SK-N-SH treated with all-trans-retinoic acid at 6 μM for 48 hours (cell line): Measurements from ENCODE around the gene CLN5.

Source experiments
- ATAC-seq: fragments of 200-7000 bp; cut with Tn5 transposase; 3 replicates; pipeline ENCODE4 v1.9.1; 2020; ENCODE audit warnings: mild to moderate bottlenecking, moderate library complexity
- BACH2 ChIP-seq: fragments of 250-450 bp; sonication (Bioruptor Pico); IDR thresholded peaks from 2 replicates; pipeline ENCODE4 v1.9.0; 2021; ENCODE audit warnings: mild to moderate bottlenecking, borderline replicate concordance
- CSDC2 ChIP-seq: fragments of 250-450 bp; sonication (Bioruptor Pico); IDR thresholded peaks from 2 replicates; pipeline ENCODE4 v1.5.0; 2020; ENCODE audit warnings: mild to moderate bottlenecking, moderate library complexity
- CSRNP3 ChIP-seq: fragments of 250-450 bp; sonication (Bioruptor Pico); IDR thresholded peaks from 2 replicates; pipeline ENCODE4 v1.5.1; 2021; ENCODE audit warnings: mild to moderate bottlenecking, moderate library complexity
- ESRRG ChIP-seq: fragments of 250-450 bp; sonication (Bioruptor Pico); IDR thresholded peaks from 2 replicates; pipeline ENCODE4 v1.6.1; 2021; ENCODE audit warnings: mild to moderate bottlenecking
- ISL1 ChIP-seq: fragments of 250-450 bp; sonication (Bioruptor Pico); IDR thresholded peaks from 2 replicates; pipeline ENCODE4 v2.1.2; 2022; ENCODE audit warnings: mild to moderate bottlenecking, moderate library complexity
- OSR1 ChIP-seq: fragments of 250-450 bp; sonication (Bioruptor Pico); IDR thresholded peaks from 2 replicates; pipeline ENCODE4 v1.8.0; 2022; ENCODE audit warnings: moderate library complexity, mild to moderate bottlenecking, inconsistent platforms
- PATZ1 ChIP-seq: fragments of 250-450 bp; sonication (Bioruptor Pico); IDR thresholded peaks from 2 replicates; pipeline ENCODE4 v1.8.0; 2020; ENCODE audit warnings: mild to moderate bottlenecking, moderate library complexity, borderline replicate concordance
- POU6F1 ChIP-seq: fragments of 250-450 bp; sonication (Bioruptor Pico); IDR thresholded peaks from 2 replicates; pipeline ENCODE4 v1.8.0; 2021; ENCODE audit warnings: low read depth, mild to moderate bottlenecking, moderate library complexity, borderline replicate concordance
- PPARA ChIP-seq: fragments of 250-450 bp; sonication (Bioruptor Pico); IDR thresholded peaks from 2 replicates; pipeline ENCODE4 v1.5.0; 2020; ENCODE audit warnings: mild to moderate bottlenecking, borderline replicate concordance
- RARB ChIP-seq: fragments of 250-450 bp; sonication (Bioruptor Pico); IDR thresholded peaks from 2 replicates; pipeline ENCODE4 v1.8.0; 2021; ENCODE audit warnings: mild to moderate bottlenecking, moderate library complexity
- SNAI2 ChIP-seq: fragments of 250-450 bp; sonication (Bioruptor Pico); IDR thresholded peaks from 2 replicates; pipeline ENCODE4 v1.5.0; 2020; ENCODE audit warnings: mild to moderate bottlenecking, moderate library complexity
- TOX ChIP-seq: fragments of 250-450 bp; sonication (Bioruptor Pico); IDR thresholded peaks from 2 replicates; pipeline ENCODE4 v1.8.0; 2021; ENCODE audit warnings: mild to moderate bottlenecking, moderate library complexity, borderline replicate concordance
- TSHZ2 ChIP-seq: fragments of 250-450 bp; sonication (Bioruptor Pico); IDR thresholded peaks from 2 replicates; pipeline ENCODE4 v1.5.0; 2020; ENCODE audit warnings: mild to moderate bottlenecking, moderate library complexity
- ZC3H10 ChIP-seq: fragments of 250-450 bp; sonication (Bioruptor Pico); IDR thresholded peaks from 2 replicates; pipeline ENCODE4 v1.5.1; 2021; ENCODE audit warnings: mild to moderate bottlenecking, moderate library complexity
- ZNF565 ChIP-seq: fragments of 450-650 bp; formaldehyde crosslinking; conservative IDR thresholded peaks from 2 replicates; pipeline ENCODE4 v1.5.0; 2020; ENCODE audit warnings: low read depth, mild to moderate bottlenecking, moderate library complexity
- ZNF70 ChIP-seq: fragments of 450-650 bp; formaldehyde crosslinking; IDR thresholded peaks from 2 replicates; pipeline ENCODE4 v1.5.0; 2020; ENCODE audit warnings: mild to moderate bottlenecking, moderate library complexity
- ZNF8 ChIP-seq: fragments of 450-650 bp; formaldehyde crosslinking; IDR thresholded peaks from 2 replicates; pipeline ENCODE4 v1.5.0; 2020; ENCODE audit warnings: mild to moderate bottlenecking, moderate library complexity

Gene CLN5

GRCh38 chr13:77014906-77015685, 23.2 kb downstream of the CLN5 start (continued):
- TF ChIP-seq PATZ1 (no peak), ZNF565 (no peak), TSHZ2 (CRISPR knock-in tag) (no peak), RARB (CRISPR knock-in tag) (no peak)

GRCh38 chr13:77016251-77016812, 24.5 kb downstream of the CLN5 start:
- ATAC-seq = no peak
- TF ChIP-seq TOX (CRISPR knock-in tag) = no peak
- TF ChIP-seq SNAI2 (CRISPR knock-in tag) = no peak
- no peak for TF ChIP-seq POU6F1
- TF ChIP-seq ZNF70 (CRISPR knock-in tag) = no peak
- no peak for TF ChIP-seq PATZ1
- no peak for TF ChIP-seq BACH2

GRCh38 chr13:77016888-77017623, 25.2 kb downstream of the CLN5 start:
- ATAC-seq = no peak
- TF ChIP-seq ISL1 (CRISPR knock-in tag) (no peak), ZC3H10 (CRISPR knock-in tag) (no peak), CSDC2 (no peak), PPARA (CRISPR knock-in tag) (no peak), SNAI2 (CRISPR knock-in tag) (no peak)

GRCh38 chr13:77019756-77020155, 27.9 kb downstream of the CLN5 start:
- TF ChIP-seq TOX (CRISPR knock-in tag) (no peak), OSR1 (CRISPR knock-in tag) (no peak)
- ATAC-seq = no peak

- no peak for ATAC-seq
These were observed 30.5 kb downstream of the CLN5 start for GRCh38 chr13:77022341-77022740.

More at GRCh38 chr13:77022341-77022740, 30.5 kb downstream of the CLN5 start:
- TF ChIP-seq ZNF8 (CRISPR knock-in tag) = no peak
- no peak for TF ChIP-seq BACH2
- TF ChIP-seq RARB (CRISPR knock-in tag) = no peak
- TF ChIP-seq TOX (CRISPR knock-in tag) = no peak
- TF ChIP-seq OSR1 (CRISPR knock-in tag) = no peak
- no peak for TF ChIP-seq CSRNP3
- no peak for TF ChIP-seq ESRRG (CRISPR knock-in tag)
